HG03175 (cell line): Measurements from ENCODE around the gene ATXN1L.
"Not testable (repeated sequence)": the region's sequence is repeated elsewhere in the genome, so short reads cannot be mapped to it uniquely, and the experiment has no call there.

ENCODE experiments used
- ATAC-seq: cut with Tn5 transposase; IDR thresholded peaks from one replicate; pipeline ENCODE4 v1.9.1; 2021; ENCODE audit warnings: mild to moderate bottlenecking, moderate library complexity; ENCODE audit not compliant: unreplicated experiment

Gene ATXN1L, protein sequence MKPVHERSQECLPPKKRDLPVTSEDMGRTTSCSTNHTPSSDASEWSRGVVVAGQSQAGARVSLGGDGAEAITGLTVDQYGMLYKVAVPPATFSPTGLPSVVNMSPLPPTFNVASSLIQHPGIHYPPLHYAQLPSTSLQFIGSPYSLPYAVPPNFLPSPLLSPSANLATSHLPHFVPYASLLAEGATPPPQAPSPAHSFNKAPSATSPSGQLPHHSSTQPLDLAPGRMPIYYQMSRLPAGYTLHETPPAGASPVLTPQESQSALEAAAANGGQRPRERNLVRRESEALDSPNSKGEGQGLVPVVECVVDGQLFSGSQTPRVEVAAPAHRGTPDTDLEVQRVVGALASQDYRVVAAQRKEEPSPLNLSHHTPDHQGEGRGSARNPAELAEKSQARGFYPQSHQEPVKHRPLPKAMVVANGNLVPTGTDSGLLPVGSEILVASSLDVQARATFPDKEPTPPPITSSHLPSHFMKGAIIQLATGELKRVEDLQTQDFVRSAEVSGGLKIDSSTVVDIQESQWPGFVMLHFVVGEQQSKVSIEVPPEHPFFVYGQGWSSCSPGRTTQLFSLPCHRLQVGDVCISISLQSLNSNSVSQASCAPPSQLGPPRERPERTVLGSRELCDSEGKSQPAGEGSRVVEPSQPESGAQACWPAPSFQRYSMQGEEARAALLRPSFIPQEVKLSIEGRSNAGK

DNA sequence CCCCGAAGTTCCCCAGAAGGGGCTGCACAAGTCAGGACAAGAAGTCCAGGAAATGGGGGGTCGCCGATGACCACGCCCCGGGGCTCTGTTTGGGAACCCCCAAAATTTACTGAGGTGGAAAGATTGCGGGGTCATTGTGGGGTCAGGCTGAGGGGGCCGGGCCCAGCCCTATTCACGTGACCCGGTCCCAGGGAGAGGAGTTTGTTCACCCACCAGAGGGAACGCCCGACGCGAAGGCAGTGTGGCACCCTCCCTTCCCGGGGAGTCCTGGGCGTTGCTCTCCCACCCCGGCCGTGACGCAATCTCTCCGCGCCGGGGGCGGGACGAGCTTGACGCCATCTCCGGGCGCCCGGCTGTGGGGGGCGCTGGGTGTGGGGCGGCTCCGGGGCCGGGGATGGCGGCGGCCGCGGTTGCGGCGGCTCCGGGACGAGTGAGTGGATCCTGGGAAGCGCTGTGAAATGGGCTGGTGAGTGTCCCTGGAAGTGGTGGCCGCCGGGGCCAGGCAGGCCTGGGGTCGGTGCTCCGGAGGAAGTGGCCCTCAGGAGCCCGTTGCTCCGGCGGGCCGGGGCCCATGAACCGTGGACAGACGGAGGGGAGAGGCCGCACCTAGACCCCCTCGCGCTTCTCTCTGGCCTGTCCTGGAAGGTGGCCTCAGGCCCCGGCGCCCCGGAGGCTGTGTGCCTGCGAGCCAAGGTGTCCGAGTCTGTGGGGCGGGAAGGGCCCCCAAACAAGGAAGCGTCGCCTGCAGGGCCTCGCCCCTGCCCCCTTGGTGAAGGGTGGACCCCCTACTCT is at the start of gene ATXN1L:
Gene ATXN1L, plus strand, starts transcription at position 338 of the 792 bp plus-strand sequence. CDS start 3,765 bp downstream, outside the sequence.
- peak; percentile 68 for ATAC-seq

DNA sequence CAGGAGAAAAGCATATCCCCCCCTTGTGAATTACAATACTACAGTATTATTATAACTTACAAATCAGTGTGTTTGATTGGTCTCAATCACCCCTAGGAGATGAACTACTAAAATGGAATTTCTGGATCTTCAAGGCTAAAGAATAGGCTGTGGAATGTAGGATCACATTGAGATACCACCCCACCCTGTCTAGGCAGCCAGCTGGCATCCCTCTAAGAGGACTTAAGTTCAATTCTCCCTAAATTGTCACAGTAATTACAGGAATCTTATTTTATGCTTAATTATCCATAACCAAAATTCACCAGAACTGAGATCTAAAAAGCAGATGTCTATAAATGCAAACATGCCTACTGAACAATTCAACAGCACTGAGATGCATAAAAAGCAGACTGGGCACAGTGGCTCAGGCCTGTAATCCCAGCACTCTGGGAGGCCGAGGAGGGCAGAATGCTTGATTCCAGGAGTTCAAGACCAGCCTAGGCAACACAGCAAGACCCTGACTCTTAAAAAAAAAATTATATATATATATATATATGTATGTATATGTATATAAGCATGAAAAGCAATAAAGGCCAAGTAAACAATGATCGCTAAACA is 49.2 kb upstream of the ATXN1L start:
- ATAC-seq, result no peak

DNA sequence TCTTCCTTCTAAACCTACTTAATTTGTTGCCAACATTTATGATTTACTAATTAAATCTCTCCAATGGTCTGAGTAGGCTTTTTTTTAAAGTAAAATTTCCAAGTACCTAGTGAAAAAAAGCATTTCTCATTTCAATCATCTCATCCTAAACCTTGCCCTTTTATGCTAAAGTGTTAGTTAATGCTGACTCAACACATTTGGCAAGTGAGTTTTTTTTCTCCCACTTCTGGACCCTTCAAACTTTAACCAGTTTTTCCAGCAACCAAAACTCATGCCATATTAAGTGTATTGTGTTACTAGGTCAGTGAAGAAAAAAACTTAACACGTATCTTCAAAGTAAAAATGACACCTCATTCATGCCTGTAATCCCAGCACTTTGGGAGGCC is 42.5 kb upstream of the ATXN1L start:
- no peak for ATAC-seq

DNA sequence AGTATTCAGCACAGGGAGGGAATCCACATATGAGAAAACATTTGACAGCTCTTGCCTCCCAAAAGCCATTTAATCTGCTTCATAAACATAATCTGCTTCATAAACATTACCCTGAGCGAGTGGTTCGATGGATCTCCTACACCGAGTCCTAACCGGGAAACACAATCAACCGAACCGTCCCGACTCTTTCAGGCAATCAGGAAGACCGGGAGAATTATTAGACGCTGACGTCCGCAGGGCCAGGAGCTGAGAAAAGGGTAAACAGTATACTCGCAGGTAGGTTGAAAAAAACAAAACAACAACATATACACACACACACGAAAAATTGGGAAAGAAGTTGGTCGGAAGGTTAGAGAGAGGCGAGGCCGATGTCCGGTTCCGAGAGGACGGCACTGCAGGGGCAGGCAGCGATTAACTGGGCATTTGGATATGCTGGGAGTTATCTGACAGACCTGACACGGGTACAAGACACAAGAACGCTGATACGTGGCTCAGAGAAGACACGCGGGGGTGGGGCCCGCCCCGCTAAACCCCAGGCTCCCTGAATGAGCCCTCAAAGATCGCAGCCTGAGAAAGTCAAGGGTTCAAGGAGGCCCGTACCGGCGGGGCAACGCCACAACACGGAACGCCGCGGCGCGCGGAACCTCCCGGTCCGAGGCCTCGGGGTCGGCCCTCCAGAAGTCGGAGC is 37.7 kb upstream of the ATXN1L start:
- ATAC-seq, result peak; percentile 27

DNA sequence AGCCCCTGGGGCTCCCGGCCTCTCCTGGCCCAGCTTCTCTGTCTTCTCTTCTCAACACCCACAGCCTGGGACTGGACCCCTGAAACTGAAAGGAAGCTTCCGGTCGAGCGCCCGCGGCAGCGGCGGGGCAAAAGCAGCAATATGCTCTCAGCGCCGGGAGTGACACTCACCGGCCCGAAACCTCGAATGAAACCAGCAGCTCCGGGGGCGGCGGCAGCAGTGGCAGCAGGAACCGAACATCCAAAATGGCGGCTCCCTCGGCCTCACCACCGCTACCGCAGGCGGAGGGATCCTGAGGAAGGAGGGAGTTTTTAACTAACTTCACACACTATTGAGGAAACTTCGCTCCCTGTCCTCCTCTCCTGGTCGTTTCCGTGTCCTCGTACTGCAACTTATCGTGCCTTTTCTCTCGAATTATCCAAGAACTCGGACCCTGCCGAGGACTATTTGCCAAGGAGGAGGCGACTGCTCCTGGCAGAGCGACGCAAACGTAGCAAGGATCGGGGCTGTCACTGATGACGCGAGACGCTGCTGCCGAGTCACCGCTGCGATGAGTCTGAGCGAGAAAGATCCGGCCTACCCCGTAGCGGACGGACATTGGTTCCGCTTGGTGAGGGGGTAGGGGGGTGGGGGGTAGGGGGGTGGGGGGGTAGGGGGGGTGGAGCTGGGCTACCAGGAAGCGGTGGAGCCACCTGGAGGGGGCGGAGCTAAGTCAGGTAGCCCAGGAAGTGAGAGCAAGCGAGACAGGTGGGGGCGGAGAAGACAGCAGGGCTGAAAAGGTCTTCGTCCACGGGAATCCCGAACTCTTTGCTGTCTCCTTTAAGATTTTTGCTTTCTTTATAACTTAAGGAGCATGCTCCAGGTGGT is 37.0 kb upstream of the ATXN1L start, which contains the start of gene AP1G1:
Gene AP1G1, minus strand, starts transcription at position 242 of the 867 bp plus-strand sequence. CDS start 19,355 bp downstream, outside the sequence.
- ATAC-seq, result peak; percentile 79

DNA sequence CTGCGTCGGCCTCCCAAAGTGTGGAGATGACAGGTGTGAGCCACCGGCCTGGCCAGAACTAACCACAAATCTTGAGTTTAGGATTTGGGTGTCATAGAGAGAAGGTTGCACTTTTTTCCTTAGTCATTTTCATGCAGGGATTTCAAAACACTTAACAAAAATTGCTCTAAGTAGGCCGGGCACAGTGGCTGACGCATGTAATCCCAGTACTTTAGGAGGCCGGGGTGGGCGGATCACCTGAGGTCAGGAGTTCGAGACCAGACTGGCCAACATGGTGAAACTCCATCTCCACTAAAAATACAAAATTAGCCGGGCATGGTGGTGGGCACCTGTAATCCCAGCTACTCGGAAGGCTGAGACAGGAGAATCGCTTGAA is 35.6 kb upstream of the ATXN1L start:
- not testable (repeated sequence) for ATAC-seq

DNA sequence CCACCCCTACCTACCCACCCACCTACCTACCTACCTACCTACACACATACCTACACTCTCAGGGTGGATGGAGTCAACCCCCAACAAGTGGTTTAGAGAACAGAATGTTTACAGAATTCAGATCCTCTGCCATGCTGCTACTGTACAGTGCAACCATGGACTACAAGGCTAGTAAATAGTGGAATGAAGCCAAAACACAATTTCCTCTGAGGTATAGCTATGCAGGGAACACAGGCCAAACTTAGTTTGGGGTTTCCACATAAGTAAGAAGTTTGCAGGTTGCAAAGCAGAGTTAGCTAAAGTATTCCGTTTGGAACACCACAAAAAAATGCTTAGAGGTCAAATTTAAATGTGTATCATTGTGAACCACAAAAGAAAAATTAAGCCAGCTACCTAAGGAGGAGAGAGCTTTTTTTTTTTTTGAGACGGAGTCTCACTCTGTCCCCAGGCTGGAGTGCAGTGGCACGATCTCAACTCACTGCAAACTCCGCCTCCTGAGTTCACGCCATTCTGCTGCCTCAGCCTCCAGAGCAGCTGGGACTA is 34.4 kb upstream of the ATXN1L start:
- ATAC-seq, result no peak

DNA sequence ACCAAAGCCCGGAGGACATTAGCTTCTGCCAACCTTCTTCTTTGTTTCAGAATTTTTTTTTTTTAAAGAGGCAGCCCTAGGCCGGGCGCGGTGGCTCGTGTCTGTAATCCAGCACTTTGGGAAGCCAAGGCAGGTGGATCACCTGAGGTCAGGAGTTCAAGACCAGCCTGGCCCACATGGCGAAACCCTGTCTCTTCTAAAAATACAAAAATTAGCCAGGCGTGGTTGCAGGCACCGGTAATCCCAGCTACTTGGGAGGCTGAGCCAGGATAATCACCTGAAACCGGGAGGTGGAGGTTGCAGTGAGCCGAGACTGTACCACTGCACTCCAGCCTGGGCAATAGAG is 28.6 kb upstream of the ATXN1L start:
- peak; percentile 4 for ATAC-seq

DNA sequence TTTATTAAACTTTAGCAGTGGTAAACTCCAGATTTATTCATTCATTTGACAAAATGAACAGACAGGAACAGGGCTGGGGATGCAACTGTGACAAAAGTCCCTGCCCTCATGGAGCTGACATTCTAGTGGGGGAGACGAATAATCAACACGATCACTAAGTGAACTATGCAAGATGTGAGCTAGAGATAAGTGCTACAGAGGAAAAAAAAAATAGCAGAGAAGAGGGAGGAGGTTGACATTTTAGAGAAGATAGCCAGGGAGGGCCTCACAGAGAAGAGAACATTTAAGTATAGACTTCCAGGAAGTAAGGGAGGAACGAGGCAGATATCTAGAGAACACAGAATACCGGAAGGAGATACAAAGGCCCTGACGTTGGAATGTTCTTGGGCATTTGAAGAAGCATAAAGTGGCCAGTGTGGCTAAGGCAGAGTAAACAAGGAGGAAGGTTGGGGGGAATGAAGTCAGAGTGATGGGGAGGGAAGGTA is 19.2 kb upstream of the ATXN1L start:
- ATAC-seq, result no peak

DNA sequence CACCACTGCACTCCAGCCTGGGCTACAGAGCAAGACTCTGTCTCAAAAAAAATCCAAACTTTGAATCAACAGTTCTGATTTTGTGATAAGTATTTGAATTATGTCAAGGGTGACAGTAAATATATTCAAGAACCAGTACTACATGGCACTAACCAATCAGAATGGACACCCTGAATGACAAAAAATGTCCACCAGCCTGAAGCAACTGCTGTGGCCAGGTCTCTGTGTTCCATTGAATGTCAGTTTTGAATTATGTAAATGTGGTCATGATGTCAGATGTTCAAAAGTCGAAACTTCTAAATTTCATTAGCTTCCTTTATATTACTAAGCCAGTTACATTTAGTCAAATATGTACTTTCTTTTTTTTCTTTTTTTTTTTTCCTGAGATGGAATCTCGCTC is 15.4 kb upstream of the ATXN1L start:
- no peak for ATAC-seq

DNA sequence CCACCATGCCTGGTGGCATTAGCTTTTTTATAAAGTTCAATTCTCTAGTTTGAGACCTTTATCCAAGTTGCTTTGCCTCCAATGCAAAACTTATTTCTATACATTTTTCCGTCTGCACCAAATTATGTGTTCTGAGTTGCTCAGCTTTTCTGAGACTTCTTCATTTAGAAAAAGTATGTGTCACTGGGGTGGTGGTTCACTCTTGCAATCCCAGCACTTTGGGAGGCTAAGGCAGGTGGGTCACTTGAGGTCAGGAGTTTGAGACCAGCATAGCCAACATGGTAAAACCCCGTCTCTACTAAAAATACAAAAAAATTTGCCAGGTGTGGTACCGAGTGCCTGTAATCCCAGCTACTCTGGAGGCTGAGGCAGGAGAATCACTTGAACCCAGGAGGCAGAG is 14.1 kb upstream of the ATXN1L start:
- ATAC-seq, result not testable (repeated sequence)

DNA sequence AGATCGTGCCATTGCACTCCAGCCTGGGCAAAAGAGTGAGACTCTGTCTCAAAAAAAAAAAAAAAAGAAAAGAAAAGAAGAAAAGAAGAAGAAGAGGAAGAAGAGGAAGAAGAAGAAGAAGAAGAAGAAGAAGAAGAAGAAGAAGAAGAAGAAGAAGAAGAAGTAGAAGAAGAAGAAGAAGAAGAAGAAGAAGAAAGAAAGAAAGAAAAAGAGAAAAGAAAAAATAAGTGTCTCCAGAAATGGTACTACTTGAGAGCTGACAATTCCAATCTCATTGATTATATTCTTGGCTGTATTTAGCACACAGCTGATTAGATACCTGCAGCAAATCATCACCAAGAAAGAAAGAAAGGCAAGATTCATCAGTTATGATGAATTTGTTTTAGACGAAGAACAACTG is 13.7 kb upstream of the ATXN1L start:
- not testable (repeated sequence) for ATAC-seq

DNA sequence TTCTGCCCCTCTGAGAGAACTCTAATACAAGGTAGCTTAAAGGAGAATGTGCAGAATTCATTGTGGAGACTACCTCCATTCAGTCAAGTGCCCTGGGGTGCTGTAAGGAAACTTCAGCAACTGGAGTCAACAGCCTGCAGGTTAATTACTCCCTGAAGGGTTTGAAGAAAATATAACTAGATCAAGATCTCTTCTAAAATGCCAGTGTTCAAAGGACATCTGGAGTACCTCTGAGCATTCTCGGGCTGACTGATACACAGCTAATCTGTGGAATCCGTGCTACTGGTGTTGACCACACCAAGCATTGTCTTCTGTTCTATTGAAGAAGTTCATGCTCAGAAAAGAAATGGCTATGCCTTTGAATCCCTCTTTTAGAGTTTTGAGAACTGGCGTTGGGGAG is 11.5 kb upstream of the ATXN1L start:
- ATAC-seq, result no peak

DNA sequence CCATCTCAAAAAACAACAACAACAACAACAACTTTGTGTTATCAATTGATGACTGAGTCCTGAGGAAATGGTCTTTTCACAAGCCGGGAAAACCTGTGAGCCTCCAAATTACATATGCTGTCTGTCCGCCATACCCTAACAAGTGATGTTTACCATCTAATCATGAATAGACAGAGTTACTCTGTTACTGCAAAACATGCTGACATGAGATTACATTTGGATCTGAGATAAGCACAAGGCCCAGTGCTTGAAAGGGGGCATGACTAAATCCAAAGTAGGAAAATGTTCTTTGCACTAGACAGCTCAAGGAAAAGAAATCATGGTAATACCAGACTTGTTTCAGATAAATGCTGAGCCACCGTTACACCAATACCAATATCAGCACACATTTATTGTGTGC is 8.6 kb upstream of the ATXN1L start:
- ATAC-seq, result no peak

DNA sequence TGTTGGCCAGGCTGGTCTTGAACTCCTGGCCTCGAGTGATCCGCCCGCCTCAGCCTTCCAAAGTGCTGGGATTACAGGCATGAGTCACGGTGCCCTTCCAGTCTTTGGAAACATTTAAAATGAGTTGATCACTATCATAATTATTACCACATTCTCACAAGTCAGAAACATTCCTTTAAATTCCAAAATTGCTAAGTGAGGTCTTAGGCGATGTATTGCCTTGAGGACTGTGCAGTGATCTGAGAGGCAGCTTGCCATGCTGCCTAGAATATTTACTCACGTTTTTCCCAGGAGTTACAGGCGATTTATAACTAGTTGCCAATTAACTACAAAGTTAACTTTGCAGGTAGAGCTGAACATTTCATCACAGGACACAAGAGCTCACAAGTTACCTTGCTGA is 5.7 kb upstream of the ATXN1L start:
- ATAC-seq, result no peak

DNA sequence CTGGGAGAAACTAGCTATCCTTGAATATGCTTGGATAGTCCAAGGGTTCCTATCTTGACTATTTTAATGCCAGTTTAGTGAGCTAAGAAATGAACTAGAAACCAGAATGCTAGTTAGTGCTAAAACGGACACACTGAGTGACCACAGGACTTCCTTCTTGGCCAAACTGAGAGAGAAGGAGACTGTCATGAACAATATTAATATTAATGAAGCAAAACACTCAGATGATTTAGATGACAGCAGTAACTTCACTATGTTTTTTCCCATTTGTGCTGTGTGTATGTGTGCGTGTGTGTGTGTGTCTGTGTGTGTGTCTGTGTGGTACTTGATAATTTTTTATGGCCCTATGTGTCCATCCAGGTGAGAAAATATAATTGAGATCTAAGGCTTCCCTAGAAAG is 2.2 kb upstream of the ATXN1L start:
- ATAC-seq, result peak; percentile 25

DNA sequence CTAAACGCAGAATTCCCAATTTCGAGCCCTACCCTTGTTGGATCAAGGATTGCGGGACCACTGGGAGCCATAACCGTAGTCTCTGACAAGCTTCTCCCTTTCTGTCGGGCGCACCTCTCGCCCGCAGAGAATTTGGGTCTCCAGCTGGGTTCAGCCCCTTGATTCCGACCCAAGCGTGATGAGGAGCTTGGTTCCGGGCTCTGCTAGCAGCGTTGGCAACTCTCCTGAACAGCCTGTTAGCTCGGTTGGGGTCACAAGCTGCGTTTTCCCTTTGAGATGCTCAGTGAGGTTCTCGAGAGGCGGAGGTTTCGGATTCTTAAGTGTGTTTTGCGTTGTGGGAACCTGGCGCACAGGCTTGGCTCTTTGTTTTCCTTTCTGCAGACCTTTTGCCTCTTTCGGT is 655 bp downstream of the ATXN1L start:
- no peak for ATAC-seq

DNA sequence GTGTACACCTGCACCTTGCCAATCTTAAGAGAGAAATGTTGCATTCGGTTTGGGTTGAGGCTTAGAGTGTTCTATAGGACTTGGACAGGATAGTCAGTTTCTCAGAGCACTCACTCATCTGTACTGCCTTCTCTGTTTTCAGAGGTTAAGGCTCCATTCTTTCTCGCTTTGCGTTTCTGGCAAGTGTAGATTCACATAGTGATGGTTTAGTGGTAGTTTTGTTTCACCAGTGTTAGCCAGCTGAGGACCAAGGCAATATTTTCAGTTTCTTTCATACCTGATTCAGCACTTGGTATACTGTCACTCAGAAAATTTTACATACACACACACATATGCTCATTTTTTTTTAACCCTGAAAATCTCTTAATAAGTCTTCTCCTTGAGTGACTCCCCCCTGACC is 1.3 kb downstream of the ATXN1L start:
- no peak for ATAC-seq

DNA sequence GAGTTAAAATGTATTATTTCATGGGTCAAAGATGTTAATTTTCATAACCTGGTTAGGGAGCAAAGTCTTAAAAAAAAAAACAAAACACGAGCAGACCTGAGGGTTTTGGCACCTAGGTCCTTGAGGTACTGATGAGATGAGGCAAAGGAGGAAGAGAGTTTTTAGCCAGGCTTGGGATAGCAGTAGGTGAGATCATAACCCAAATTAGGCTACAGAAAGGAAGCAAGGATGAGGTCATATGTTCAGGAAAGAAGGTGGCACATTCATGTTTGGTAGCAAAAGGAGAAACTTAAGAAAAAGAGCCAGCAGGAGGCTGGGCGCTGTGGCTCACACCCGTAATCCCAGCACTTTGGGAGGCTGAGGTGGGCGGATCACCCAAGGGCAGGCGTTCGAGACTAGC is 2.8 kb downstream of the ATXN1L start:
- ATAC-seq, result no peak
